Measurements from ENCODE around the gene KCNMA1. TPM values are rescaled to one million over a fixed set of nuclear protein-coding genes. Genes with fewer than 3 reads are reported as not detected.

Gene KCNMA1
- total RNA-seq, 2 donors from 2014 or later: 168 to 188 TPM

GRCh38 chr10:77230194-77230593, 407.4 kb downstream of the KCNMA1 start:
- H3K9me3 ChIP-seq: no peaks in the 10 kb centered on the region
- no peak for ATAC-seq (ENCODE audit: insufficient number of reproducible peaks, low FRiP score, low read depth)
- H3K27ac ChIP-seq: peak overlapping the region in 1 of 2 donors; percentile 19

GRCh38 chr10:77229704-77230103, 407.9 kb downstream of the KCNMA1 start:
- no peak for TF ChIP-seq CTCF (IDR thresholded peaks at IDR 0.05)
- H3K27ac ChIP-seq: peak overlapping the region in 1 of 2 donors; percentile 19
- peaks cover 3 to 46% of the 10 kb centered on the region in 2 donors for H3K4me1 ChIP-seq (ENCODE audit: control insufficient read depth in 1 of 2, low read depth in 2 of 2)
- no peaks in the 10 kb centered on the region for H3K27me3 ChIP-seq (replicated peaks; ENCODE audit: insufficient read depth)
- H3K9me3 ChIP-seq: no peaks in the 10 kb centered on the region
- no peaks in the 10 kb centered on the region for H3K36me3 ChIP-seq
- DNase-seq (ENCODE audit: low spot score) (no peak), ATAC-seq (ENCODE audit: insufficient number of reproducible peaks, low FRiP score, low read depth) (no peak)
- no peak overlapping the region for H3K4me3 ChIP-seq

More at GRCh38 chr10:77230194-77230593, 407.4 kb downstream of the KCNMA1 start:
- TF ChIP-seq CTCF (IDR thresholded peaks at IDR 0.05): no peak
- Histone ChIP-seq H3K4me3 (no peak overlapping the region), H3K36me3 (no peaks in the 10 kb centered on the region), H3K4me1 (ENCODE audit: control insufficient read depth in 1 of 2, low read depth in 2 of 2) (peaks cover 3 to 47% of the 10 kb centered on the region in 2 donors), H3K27me3 (replicated peaks; ENCODE audit: insufficient read depth) (no peaks in the 10 kb centered on the region)
- no peak for DNase-seq (ENCODE audit: low spot score)

GRCh38 chr10:77228559-77228958, 409.0 kb downstream of the KCNMA1 start:
- DNase-seq (ENCODE audit: low spot score) (no peak), ATAC-seq (ENCODE audit: insufficient number of reproducible peaks, low FRiP score, low read depth) (no peak)
- Histone ChIP-seq H3K27ac (no peak overlapping the region), H3K4me3 (no peak overlapping the region), H3K27me3 (replicated peaks; ENCODE audit: insufficient read depth) (no peaks in the 10 kb centered on the region), H3K4me1 (ENCODE audit: control insufficient read depth in 1 of 2, low read depth in 2 of 2) (peaks cover 6 to 49% of the 10 kb centered on the region in 2 donors), H3K9me3 (no peaks in the 10 kb centered on the region), H3K36me3 (no peaks in the 10 kb centered on the region)
- no peak for TF ChIP-seq CTCF (IDR thresholded peaks at IDR 0.05)

- no peak for DNase-seq (ENCODE audit: low spot score)
- TF ChIP-seq CTCF (IDR thresholded peaks at IDR 0.05): no peak
- no peak for ATAC-seq (ENCODE audit: insufficient number of reproducible peaks, low FRiP score, low read depth)
- Histone ChIP-seq H3K27me3 (replicated peaks; ENCODE audit: insufficient read depth) (no peaks in the 10 kb centered on the region), H3K4me1 (ENCODE audit: control insufficient read depth in 1 of 2, low read depth in 2 of 2) (peaks cover 6 to 50% of the 10 kb centered on the region in 2 donors), H3K4me3 (no peak overlapping the region), H3K9me3 (no peaks in the 10 kb centered on the region), H3K36me3 (no peaks in the 10 kb centered on the region), H3K27ac (no peak overlapping the region)
These were observed 410.6 kb downstream of the KCNMA1 start for GRCh38 chr10:77226853-77227565.

GRCh38 chr10:77226452-77226851, 411.2 kb downstream of the KCNMA1 start:
- DNase-seq (ENCODE audit: low spot score) (no peak), ATAC-seq (ENCODE audit: insufficient number of reproducible peaks, low FRiP score, low read depth) (no peak)
- no peaks in the 10 kb centered on the region for H3K9me3 ChIP-seq
- no peak overlapping the region for H3K4me3 ChIP-seq
- H3K4me1 ChIP-seq (ENCODE audit: control insufficient read depth in 1 of 2, low read depth in 2 of 2): peaks cover 6 to 50% of the 10 kb centered on the region in 2 donors
- TF ChIP-seq CTCF (IDR thresholded peaks at IDR 0.05): no peak
- H3K27me3 ChIP-seq (replicated peaks; ENCODE audit: insufficient read depth): no peaks in the 10 kb centered on the region
- no peak overlapping the region for H3K27ac ChIP-seq
- H3K36me3 ChIP-seq: no peaks in the 10 kb centered on the region
